ENCODE data around the gene MTFP1.

DNA sequence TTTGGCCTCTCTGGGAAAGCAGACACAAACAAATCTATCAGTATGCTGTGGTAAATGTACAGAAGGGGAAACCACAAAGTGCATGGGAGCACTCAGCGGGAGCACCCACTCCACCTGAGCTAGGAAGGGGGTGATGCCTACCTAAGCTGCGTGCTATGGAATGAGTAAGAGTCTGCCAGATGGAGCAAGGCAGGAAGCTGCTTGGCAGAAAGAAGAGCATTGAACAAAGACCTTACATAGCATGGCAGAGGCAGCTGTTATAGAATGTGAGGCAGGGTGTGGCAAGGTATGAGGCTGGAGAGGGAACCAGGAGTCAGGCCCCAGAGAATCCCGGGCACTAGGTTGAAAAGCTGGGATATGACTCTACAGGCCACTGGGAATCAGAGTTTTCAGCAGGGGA is 13.8 kb upstream of the MTFP1 start:
- TF ChIP-seq, protein P1, sequence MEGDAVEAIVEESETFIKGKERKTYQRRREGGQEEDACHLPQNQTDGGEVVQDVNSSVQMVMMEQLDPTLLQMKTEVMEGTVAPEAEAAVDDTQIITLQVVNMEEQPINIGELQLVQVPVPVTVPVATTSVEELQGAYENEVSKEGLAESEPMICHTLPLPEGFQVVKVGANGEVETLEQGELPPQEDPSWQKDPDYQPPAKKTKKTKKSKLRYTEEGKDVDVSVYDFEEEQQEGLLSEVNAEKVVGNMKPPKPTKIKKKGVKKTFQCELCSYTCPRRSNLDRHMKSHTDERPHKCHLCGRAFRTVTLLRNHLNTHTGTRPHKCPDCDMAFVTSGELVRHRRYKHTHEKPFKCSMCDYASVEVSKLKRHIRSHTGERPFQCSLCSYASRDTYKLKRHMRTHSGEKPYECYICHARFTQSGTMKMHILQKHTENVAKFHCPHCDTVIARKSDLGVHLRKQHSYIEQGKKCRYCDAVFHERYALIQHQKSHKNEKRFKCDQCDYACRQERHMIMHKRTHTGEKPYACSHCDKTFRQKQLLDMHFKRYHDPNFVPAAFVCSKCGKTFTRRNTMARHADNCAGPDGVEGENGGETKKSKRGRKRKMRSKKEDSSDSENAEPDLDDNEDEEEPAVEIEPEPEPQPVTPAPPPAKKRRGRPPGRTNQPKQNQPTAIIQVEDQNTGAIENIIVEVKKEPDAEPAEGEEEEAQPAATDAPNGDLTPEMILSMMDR (IDR thresholded peaks at IDR 0.05), result no peak
- no peak for TF ChIP-seq POLR2A (IDR thresholded peaks at IDR 0.05)
- no peak for TF ChIP-seq POLR2AphosphoS5 (IDR thresholded peaks at IDR 0.05; ENCODE audit: insufficient read depth in 1 of 2, low read depth in 1 of 2)
